K562 (cell line): ENCODE measurements around the gene ING4. TPM values are rescaled to one million over a fixed set of nuclear protein-coding genes. Genes with fewer than 3 reads are reported as not detected.

Source experiments
- GABPA ChIP-seq: fragments of 200-800 bp; sonication (Bioruptor generic); conservative IDR thresholded peaks from 2 replicates; pipeline ENCODE4 v1.6.1; 2016; ENCODE audit warnings: low read depth, missing genetic modification characterization, missing compliant biosample characterization
- MYBL2 ChIP-seq, 2 experiments: fragments of 450-650 bp in 1 of 2; sonication (generic) in 1 of 2; formaldehyde crosslinking in 1 of 2; IDR thresholded peaks; 2 replicates each; pipeline versions ENCODE4 v1.6.1 to v1.8.1; 2017 to 2022; ENCODE audit warnings: borderline replicate concordance in 1 of 2, inconsistent platforms in 1 of 2, low read depth in 1 of 2, mild to moderate bottlenecking in 1 of 2, missing genetic modification reagents in 1 of 2, moderate library complexity in 1 of 2
- NRF1 ChIP-seq, 2 experiments: fragments of 450-650 bp; IDR thresholded peaks in 1 of 2; conservative IDR thresholded peaks in 1 of 2; 2 replicates each; pipeline ENCODE4 v1.6.1; 2014; ENCODE audit warnings: mild to moderate bottlenecking in 2 of 2
- PYGO2 ChIP-seq: fragments of 450-650 bp; IDR thresholded peaks from 2 replicates; pipeline ENCODE4 v1.6.1; 2016; ENCODE audit warnings: mild to moderate bottlenecking, missing genetic modification characterization, moderate library complexity, missing compliant biosample characterization
- RBM22 ChIP-seq: fragments of 200-400 bp; formaldehyde crosslinking; IDR thresholded peaks from 2 replicates; pipeline ENCODE4 v1.6.1; 2018; ENCODE audit warnings: low read length, low read depth; ENCODE audit not compliant: poor library complexity, severe bottlenecking
- ZNF277 ChIP-seq: fragments of 250-450 bp; sonication (Bioruptor Pico); IDR thresholded peaks from 2 replicates; pipeline ENCODE4 v1.8.0; 2022; ENCODE audit warnings: inconsistent platforms, mild to moderate bottlenecking, moderate library complexity, borderline replicate concordance
- ZNF740 ChIP-seq, 3 experiments: fragments of 200-800 bp in 1 of 3; sonication (Bioruptor generic) in 1 of 3; sonication (generic) in 1 of 3; formaldehyde crosslinking in 1 of 3; IDR thresholded peaks; 2 replicates each; pipeline versions ENCODE4 v1.6.1 to v1.8.0; 2016 to 2022; ENCODE audit warnings: mild to moderate bottlenecking in 2 of 3, missing compliant biosample characterization in 2 of 3, missing genetic modification characterization in 2 of 3, missing genetic modification reagents in 1 of 3
- polyA plus RNA-seq, 8 experiments: library from polyadenylated mRNA; depleted of rRNA in 4 of 8; stranded (reverse) in 5 of 8; unstranded in 3 of 8; fragments of >200 nt; fragmentation: Nextera tagmentation in 2 of 8; fragmentation: Illumina TruSeq in 1 of 8; extraction: Ambion mirVana in 2 of 8; extraction: Trizol in 1 of 8; gene quantifications; 2 replicates each; pipeline versions ENCODE4 v1.2.1 to v1.2.3, GENCODE V29; 2011 to 2014; ENCODE audit warnings: inconsistent platforms in 1 of 8, missing spikeins in 1 of 8
- total RNA-seq, 7 experiments: library from RNA; depleted of rRNA in 6 of 7; stranded (reverse); fragments of >200 nt in 6 of 7; fragmentation: Illumina TruSeq in 2 of 7; extraction: Trizol in 2 of 7; gene quantifications; 2 replicates each; pipeline versions ENCODE4 v1.2.1 to v1.2.3, GENCODE V29; 2011 to 2021; ENCODE audit warnings: low replicate concordance in 1 of 7
- TF ChIP-seq, protein P1 (sequence below), 2 experiments: fragments of 450-650 bp; IDR thresholded peaks; 2 replicates each; pipeline ENCODE4 v1.6.1; 2018; ENCODE audit warnings: mild to moderate bottlenecking in 2 of 2, low read depth in 1 of 2; ENCODE audit not compliant: partially characterized antibody in 2 of 2
- TF ChIP-seq, protein P2 (sequence below): sonication (generic); formaldehyde crosslinking; IDR thresholded peaks from 2 replicates; pipeline ENCODE4 v1.8.1; 2022; ENCODE audit warnings: missing genetic modification reagents
- TF ChIP-seq, protein P3 (sequence below): fragments of 450-650 bp; IDR thresholded peaks from 2 replicates; pipeline ENCODE4 v1.6.1; 2014; ENCODE audit warnings: low read depth, mild to moderate bottlenecking, moderate library complexity, borderline replicate concordance
- TF ChIP-seq, protein P4 (sequence below), 2 experiments: IDR thresholded peaks; 2 replicates each; pipeline ENCODE4 v1.6.1; 2011; ENCODE audit warnings: borderline replicate concordance in 1 of 2, control low read depth in 1 of 2, low read depth in 1 of 2, low read length in 1 of 2, mild to moderate bottlenecking in 1 of 2, mixed read lengths in 1 of 2, moderate library complexity in 1 of 2; ENCODE audit not compliant: insufficient read depth in 1 of 2, insufficient read length in 1 of 2, poor library complexity in 1 of 2, severe bottlenecking in 1 of 2; ENCODE audit errors: extremely low read depth in 1 of 2

The ING4 gene
- total and polyA plus RNA-seq, 9 of the 15 experiments (the other 6 are each of a cell fraction or from before 2014, with no cell fraction given) = 6.6 to 30.2 (median 15.7) TPM

DNA sequence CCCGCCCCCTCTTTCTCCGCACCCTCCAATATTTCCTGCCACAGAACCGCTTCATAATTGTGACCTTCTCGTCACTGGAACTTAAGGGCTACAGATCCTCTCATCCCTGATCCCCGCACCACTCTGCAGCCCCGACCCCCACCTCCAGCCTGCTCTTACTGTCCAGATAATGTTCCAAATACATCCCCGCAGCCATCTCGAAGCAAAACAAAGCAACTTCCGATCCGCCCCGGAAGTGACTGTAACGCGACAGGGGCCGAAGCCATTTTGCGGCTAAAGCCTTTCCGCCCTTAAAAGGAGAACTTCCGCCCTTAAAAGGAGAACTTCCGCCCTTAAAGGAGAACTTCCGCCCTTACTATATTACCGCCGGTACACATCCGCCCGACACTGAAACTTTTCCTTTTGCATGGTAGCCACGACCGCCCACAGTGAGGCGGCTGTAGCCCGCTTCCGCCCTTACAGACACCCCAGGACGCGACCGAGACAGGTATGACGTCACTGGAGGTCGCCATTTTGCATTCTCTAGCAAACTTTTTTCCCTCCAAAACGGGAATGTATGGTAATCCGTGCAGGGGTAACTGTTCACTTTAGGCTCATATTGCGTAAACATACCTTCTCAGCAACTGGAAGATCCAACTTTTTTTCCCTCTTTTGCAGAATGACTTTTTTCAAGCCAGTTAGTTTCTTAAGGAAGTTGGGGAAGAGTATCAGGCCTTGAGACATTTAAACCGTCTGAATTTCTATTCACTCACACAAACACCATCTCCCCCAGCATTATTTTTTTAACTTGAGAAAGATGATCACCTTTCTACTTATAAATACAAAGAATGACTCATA lies at the start of gene ING4 (continued):
- TF ChIP-seq, protein P1, sequence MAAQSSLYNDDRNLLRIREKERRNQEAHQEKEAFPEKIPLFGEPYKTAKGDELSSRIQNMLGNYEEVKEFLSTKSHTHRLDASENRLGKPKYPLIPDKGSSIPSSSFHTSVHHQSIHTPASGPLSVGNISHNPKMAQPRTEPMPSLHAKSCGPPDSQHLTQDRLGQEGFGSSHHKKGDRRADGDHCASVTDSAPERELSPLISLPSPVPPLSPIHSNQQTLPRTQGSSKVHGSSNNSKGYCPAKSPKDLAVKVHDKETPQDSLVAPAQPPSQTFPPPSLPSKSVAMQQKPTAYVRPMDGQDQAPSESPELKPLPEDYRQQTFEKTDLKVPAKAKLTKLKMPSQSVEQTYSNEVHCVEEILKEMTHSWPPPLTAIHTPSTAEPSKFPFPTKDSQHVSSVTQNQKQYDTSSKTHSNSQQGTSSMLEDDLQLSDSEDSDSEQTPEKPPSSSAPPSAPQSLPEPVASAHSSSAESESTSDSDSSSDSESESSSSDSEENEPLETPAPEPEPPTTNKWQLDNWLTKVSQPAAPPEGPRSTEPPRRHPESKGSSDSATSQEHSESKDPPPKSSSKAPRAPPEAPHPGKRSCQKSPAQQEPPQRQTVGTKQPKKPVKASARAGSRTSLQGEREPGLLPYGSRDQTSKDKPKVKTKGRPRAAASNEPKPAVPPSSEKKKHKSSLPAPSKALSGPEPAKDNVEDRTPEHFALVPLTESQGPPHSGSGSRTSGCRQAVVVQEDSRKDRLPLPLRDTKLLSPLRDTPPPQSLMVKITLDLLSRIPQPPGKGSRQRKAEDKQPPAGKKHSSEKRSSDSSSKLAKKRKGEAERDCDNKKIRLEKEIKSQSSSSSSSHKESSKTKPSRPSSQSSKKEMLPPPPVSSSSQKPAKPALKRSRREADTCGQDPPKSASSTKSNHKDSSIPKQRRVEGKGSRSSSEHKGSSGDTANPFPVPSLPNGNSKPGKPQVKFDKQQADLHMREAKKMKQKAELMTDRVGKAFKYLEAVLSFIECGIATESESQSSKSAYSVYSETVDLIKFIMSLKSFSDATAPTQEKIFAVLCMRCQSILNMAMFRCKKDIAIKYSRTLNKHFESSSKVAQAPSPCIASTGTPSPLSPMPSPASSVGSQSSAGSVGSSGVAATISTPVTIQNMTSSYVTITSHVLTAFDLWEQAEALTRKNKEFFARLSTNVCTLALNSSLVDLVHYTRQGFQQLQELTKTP (IDR thresholded peaks at IDR 0.05; ENCODE audit: low read depth in 1 of 2, partially characterized antibody in 2 of 2) = peak in 1 of 2 experiments; percentile 39
- TF ChIP-seq, protein P2, sequence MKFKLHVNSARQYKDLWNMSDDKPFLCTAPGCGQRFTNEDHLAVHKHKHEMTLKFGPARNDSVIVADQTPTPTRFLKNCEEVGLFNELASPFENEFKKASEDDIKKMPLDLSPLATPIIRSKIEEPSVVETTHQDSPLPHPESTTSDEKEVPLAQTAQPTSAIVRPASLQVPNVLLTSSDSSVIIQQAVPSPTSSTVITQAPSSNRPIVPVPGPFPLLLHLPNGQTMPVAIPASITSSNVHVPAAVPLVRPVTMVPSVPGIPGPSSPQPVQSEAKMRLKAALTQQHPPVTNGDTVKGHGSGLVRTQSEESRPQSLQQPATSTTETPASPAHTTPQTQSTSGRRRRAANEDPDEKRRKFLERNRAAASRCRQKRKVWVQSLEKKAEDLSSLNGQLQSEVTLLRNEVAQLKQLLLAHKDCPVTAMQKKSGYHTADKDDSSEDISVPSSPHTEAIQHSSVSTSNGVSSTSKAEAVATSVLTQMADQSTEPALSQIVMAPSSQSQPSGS (CRISPR knock-in tag) = peak; percentile 67; the same call in 1 of the 2 replicates
- TF ChIP-seq GABPA (peak; percentile 99), NRF1 (conservative IDR thresholded peaks at IDR 0.05 in 1 of 2, IDR thresholded peaks at IDR 0.05 in 1 of 2) (0 out of 4 replicates have a peak, but pooled peaks of 1 of the 2 experiments have one; percentile 27), ZNF740 (CRISPR knock-in tag; IDR thresholded peaks at IDR 0.05) (no peak), ZNF740 (tag; IDR thresholded peaks at IDR 0.05) (no peak), RBM22 (no peak), PYGO2 (tag) (no peak), MYBL2 (IDR thresholded peaks at IDR 0.05; ENCODE audit: low read depth) (peak; percentile 16; the same call in 1 of the 2 replicates), MYBL2 (CRISPR knock-in tag; IDR thresholded peaks at IDR 0.05; ENCODE audit: borderline replicate concordance) (no peak), ZNF277 (no peak)
- TF ChIP-seq, protein P3, sequence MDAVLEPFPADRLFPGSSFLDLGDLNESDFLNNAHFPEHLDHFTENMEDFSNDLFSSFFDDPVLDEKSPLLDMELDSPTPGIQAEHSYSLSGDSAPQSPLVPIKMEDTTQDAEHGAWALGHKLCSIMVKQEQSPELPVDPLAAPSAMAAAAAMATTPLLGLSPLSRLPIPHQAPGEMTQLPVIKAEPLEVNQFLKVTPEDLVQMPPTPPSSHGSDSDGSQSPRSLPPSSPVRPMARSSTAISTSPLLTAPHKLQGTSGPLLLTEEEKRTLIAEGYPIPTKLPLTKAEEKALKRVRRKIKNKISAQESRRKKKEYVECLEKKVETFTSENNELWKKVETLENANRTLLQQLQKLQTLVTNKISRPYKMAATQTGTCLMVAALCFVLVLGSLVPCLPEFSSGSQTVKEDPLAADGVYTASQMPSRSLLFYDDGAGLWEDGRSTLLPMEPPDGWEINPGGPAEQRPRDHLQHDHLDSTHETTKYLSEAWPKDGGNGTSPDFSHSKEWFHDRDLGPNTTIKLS = peak; percentile 70
- TF ChIP-seq, protein P4, sequence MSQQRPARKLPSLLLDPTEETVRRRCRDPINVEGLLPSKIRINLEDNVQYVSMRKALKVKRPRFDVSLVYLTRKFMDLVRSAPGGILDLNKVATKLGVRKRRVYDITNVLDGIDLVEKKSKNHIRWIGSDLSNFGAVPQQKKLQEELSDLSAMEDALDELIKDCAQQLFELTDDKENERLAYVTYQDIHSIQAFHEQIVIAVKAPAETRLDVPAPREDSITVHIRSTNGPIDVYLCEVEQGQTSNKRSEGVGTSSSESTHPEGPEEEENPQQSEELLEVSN (IDR thresholded peaks at IDR 0.05; ENCODE audit: borderline replicate concordance in 1 of 2, extremely low read depth in 1 of 2, insufficient read depth in 1 of 2, insufficient read length in 1 of 2, low read depth in 1 of 2, low read length in 1 of 2, poor library complexity in 1 of 2, severe bottlenecking in 1 of 2) = peak; percentile 79
